ENCODE results near the gene COX14.

- peak; percentile 55 for TF ChIP-seq CTCF (IDR thresholded peaks at IDR 0.05; ENCODE audit: insufficient read depth, low read depth, low read length)
- no peak for TF ChIP-seq EZH2 (IDR thresholded peaks at IDR 0.05; ENCODE audit: insufficient read depth, low read length)
Observed at GRCh38 chr12:50084775-50085614, 27.0 kb upstream of the COX14 start, which contains the start of gene SMARCD1.
